ENCODE results near the gene ZNF607.
"Not testable (repeated sequence)": the region's sequence is repeated elsewhere in the genome, so short reads cannot be mapped to it uniquely, and the experiment has no call there.

GRCh38 chr19:37657157-37657556, 62.4 kb downstream of the ZNF607 start:
- TF ChIP-seq YY1 (IDR thresholded peaks at IDR 0.05; ENCODE audit: insufficient read depth, insufficient read length); ZNF274 (IDR thresholded peaks at IDR 0.05; ENCODE audit: low read depth, low read length); SUZ12 (IDR thresholded peaks at IDR 0.05; ENCODE audit: extremely low read depth, insufficient read depth, insufficient read length): not testable (repeated sequence)
